Non-pigmented ciliary epithelial cell (primary cell): ENCODE data around the gene GRID1.

Experiments used
- DNase-seq: peaks from one replicate; pipeline ENCODE4 v3.0.0-alpha.2; 2010; ENCODE audit warnings: low read depth

GRID1 gene

GRCh38 chr10:85696893-85697292 lies 669.7 kb downstream of the GRID1 start:
- DNase-seq: no peak

GRCh38 chr10:85682621-85683020 lies 684.0 kb downstream of the GRID1 start:
- DNase-seq: no peak

DNA sequence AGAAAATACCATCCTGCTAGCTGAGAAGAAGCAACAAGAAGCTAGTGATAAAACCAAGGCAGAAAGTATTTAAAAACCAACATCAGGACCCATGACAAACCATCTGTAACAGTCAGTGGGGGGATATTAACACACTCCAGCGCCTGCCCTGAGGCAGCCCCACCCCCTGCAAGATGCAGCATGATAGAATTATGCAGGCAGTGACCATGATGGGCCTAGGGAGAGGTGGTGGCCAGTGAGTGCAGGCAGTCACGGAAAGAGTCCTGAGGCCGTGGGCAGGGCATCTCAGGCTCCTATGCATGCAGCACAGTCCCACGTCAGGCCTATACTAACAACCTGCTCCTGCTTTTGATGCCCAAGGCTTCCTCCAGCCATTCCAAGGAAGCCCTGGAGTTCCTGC lies 686.9 kb downstream of the GRID1 start:
- DNase-seq: no peak

GRCh38 chr10:85679061-85679460 lies 687.5 kb downstream of the GRID1 start:
- DNase-seq: no peak

GRCh38 chr10:85674851-85675250 lies 691.7 kb downstream of the GRID1 start:
- no peak for DNase-seq

DNA sequence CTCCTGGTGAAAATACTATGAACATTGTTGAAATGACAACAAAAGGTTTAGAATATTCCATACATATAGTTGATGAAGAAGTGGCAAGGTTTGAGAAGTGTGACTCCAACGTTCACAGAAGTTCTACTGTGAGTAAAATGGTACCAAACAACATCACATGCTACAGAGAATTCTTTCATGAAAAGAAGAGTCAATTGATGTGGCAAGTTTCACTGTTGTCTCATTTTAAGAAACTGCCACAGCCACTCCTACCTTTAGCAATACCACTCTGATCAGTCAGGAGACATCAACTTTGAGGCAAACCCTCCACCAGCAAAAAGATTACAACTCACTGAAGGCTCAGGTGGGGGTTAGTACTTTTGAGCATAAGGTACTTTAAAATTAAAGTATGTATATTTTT lies 693.3 kb downstream of the GRID1 start:
- no peak for DNase-seq

DNA sequence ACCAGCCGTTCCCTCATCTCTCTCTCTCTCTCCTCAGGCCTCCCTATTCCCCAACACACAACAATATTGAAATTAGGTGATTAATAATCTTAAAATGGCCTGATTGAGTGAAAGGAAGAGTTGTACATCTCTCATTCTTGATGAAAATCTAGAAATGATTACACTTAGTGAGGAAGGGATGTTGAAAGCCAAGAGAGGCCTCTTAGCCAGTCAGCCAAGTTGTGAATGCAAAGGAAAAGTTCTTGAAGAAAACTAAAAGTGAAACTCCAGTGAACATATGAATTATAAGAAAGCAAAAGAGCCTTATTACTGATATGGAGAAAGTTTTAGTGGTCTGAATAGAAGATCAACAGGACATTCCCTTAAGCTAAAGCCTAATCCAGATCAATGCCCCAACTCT lies 695.1 kb downstream of the GRID1 start:
- no peak for DNase-seq

- no peak for DNase-seq
Observed at GRCh38 chr10:85668522-85668921, 698.1 kb downstream of the GRID1 start.

DNA sequence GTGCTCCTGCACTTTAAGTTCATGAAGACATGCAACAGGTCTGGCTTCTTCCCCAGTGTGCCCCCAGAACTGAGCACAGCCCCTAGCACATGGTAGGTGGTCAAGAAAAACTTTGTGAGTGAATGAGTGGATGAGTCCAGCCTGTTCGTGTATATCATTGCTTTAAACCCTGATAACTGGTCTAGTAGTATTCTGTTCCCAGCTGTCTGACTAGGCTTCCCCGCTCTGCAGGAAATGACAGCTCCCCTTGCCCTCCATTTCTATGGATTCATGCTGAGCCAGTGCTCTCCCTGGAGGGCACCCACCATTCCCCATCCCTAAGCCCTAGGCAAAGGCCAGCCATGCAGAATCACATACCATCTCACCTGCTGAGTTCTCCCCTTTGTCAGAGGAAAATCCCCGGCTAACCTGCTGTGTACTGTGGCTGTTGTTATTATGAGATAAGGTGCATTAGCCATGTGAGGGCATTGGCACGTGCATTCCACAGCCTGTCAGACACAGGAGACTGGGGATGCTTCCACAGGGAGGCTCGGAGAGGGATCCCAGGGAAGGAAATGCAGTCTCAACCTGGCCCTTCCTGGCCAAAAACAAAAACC lies 698.9 kb downstream of the GRID1 start:
- no peak for DNase-seq

GRCh38 chr10:85666987-85667386 lies 699.6 kb downstream of the GRID1 start:
- no peak for DNase-seq

DNA sequence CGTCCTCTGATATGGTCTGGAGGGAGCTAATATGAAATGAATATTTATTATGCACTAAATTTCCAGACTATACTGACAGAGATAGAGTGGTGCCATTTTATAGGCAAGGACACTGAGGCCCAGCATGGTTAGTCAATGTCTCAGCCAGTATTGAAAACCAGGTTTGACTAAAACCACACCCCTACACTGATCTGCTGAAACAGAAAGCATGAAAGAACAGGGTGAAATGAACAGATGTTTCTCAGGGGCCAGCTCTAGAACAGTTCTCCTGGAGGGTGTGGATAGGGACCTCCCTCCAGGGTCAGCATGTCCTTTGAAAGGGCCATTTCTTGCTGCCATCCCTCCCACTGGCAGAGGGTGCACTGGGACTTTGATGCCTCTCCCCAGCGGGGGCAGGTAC lies 700.5 kb downstream of the GRID1 start:
- DNase-seq: no peak

- DNase-seq: no peak
Observed at GRCh38 chr10:85665681-85666080, 700.9 kb downstream of the GRID1 start.

- DNase-seq: no peak
Observed at GRCh38 chr10:85665078-85665477, 701.5 kb downstream of the GRID1 start.

DNA sequence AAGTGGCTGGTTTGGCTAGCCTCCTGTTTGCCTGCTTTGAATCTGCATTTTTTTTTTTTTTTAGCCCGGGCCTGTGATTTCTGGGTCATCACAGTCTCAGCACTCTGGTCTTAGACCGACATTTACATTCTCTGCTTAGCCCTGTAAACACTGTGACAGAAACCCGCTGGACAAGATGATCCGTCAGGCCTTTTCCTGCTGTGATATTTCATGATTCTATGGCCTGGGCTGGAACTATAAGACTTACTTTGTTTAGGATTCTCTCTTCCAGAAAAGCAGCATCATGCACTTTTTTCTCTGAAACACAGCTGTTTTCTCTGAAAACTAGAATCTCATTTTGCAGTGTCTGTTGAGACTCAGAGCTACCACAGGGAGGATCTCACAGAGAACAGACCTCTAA lies 705.5 kb downstream of the GRID1 start:
- DNase-seq: no peak

GRCh38 chr10:85659331-85659730 lies 707.3 kb downstream of the GRID1 start:
- no peak for DNase-seq

- DNase-seq: no peak
Observed at GRCh38 chr10:85658518-85658917, 708.1 kb downstream of the GRID1 start.

GRCh38 chr10:85657476-85658113 lies 709.0 kb downstream of the GRID1 start:
- DNase-seq: no peak

- DNase-seq: no peak
Observed at GRCh38 chr10:85655411-85655810, 711.2 kb downstream of the GRID1 start.

- DNase-seq: no peak
Observed at GRCh38 chr10:85651497-85651882, 715.1 kb downstream of the GRID1 start.

GRCh38 chr10:85650791-85651496 lies 715.7 kb downstream of the GRID1 start:
- no peak for DNase-seq

GRCh38 chr10:85649461-85649860 lies 717.1 kb downstream of the GRID1 start:
- DNase-seq: no peak

- no peak for DNase-seq
Observed at GRCh38 chr10:85648279-85648754, 718.3 kb downstream of the GRID1 start.

DNA sequence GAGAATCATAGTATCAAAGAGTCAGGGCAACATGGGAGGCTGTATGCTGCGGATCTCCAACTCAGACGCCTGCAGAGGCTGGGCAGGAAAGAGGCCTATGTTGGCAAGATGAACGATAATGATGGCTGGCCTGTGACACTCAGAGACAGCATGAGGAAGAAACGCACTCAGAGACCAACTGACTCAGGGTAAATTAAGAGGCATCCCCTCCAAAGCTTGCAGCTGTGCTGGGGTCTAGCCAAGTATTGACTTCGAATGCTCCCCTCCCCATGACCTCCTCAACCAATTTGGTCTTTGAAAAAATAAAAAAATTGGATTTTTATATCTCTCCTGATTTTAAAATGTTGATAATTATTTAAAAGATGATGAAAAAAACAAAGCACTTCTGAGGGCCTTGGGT lies 718.9 kb downstream of the GRID1 start:
- DNase-seq: no peak
